AG09309 (cell line): ENCODE results near the gene TSC22D1.

ENCODE experiments used
- DNase-seq: peaks from one replicate; pipeline ENCODE4 v3.0.0-alpha.2; 2010; ENCODE audit warnings: low read depth
- H3K4me3 ChIP-seq: 2 replicates; pipeline ENCODE4 v1.5.1; 2011; ENCODE audit warnings: mild to moderate bottlenecking, low read depth, low read length, moderate library complexity; ENCODE audit not compliant: control insufficient read depth
- CTCF ChIP-seq: IDR thresholded peaks from 2 replicates; pipeline ENCODE4 v1.5.1; 2011; ENCODE audit warnings: mild to moderate bottlenecking, low read depth, low read length, inconsistent platforms; ENCODE audit not compliant: insufficient read depth, control insufficient read depth; ENCODE audit errors: missing control alignments

Gene TSC22D1

GRCh38 chr13:44575741-44576350 lies at the start of gene TSC22D1:
TSS of gene TSC22D1 (minus strand) at chr13:44576330. CDS start at chr13:44576074, 256 bp downstream.
- TF ChIP-seq CTCF, result no peak
- peak within 1 kb of the TSS; percentile 66 for H3K4me3 ChIP-seq
- peak; percentile 17 for DNase-seq

GRCh38 chr13:44622708-44623107 lies 46.6 kb upstream of the TSC22D1 start:
- TF ChIP-seq CTCF, result no peak
- H3K4me3 ChIP-seq, result no peak overlapping the region
- DNase-seq, result no peak

GRCh38 chr13:44622261-44622660 lies 46.1 kb upstream of the TSC22D1 start:
- TF ChIP-seq CTCF, result no peak
- DNase-seq, result no peak

GRCh38 chr13:44620057-44620456 lies 43.9 kb upstream of the TSC22D1 start:
- no peak overlapping the region for H3K4me3 ChIP-seq
- DNase-seq, result no peak
- TF ChIP-seq CTCF, result no peak

More at GRCh38 chr13:44622261-44622660, 46.1 kb upstream of the TSC22D1 start:
- no peak overlapping the region for H3K4me3 ChIP-seq

GRCh38 chr13:44619651-44620050 lies 43.5 kb upstream of the TSC22D1 start:
- no peak overlapping the region for H3K4me3 ChIP-seq
- no peak for DNase-seq
- TF ChIP-seq CTCF, result no peak

- H3K4me3 ChIP-seq, result no peak overlapping the region
- no peak for DNase-seq
- no peak for TF ChIP-seq CTCF
These were observed 42.2 kb upstream of the TSC22D1 start for GRCh38 chr13:44618326-44618725.
